Loucy (cell line): ENCODE results near the gene HTR2C.

Source experiments
- CTCF ChIP-seq: fragments of 200-600 bp; sonication (generic); conservative IDR thresholded peaks from 2 replicates; pipeline ENCODE4 v1.5.1; 2014; ENCODE audit warnings: mild to moderate bottlenecking, antibody characterized with exemption, low read length
- EZH2phosphoT487 ChIP-seq: fragments of 200-600 bp; IDR thresholded peaks from 2 replicates; pipeline ENCODE4 v1.6.1; 2018; ENCODE audit warnings: antibody characterized with exemption, mild to moderate bottlenecking, moderate library complexity, borderline replicate concordance

- no peak for TF ChIP-seq CTCF
- TF ChIP-seq EZH2phosphoT487, result no peak
Observed at GRCh38 chrX:114800719-114801118, 216.8 kb downstream of the HTR2C start.
